SH-SY5Y (cell line): ENCODE measurements around the gene PLBD1.

Source experiments
- GATA2 ChIP-seq: IDR thresholded peaks from 2 replicates; pipeline ENCODE4 v1.6.1; 2011; ENCODE audit warnings: mild to moderate bottlenecking, low read depth, low read length
- GATA3 ChIP-seq: IDR thresholded peaks from 2 replicates; pipeline ENCODE4 v1.6.1; 2011; ENCODE audit warnings: low read depth, mild to moderate bottlenecking, low read length, moderate library complexity

GRCh38 chr12:14554281-14555007, 13.2 kb downstream of the PLBD1 start:
- TF ChIP-seq GATA2 (no peak), GATA3 (no peak)
